ENCODE measurements around the gene GAPDHS. TPM values are rescaled to one million over a fixed set of nuclear protein-coding genes. Genes with fewer than 3 reads are reported as not detected.
A peak's percentile ranks its signal among the peaks of the same experiment; 100 is the strongest.

Gene GAPDHS
- total and polyA plus RNA-seq, 2 donors from 2014 or later: not detected

GRCh38 chr19:35508129-35508528 is 25.1 kb upstream of the GAPDHS start:
- FAIRE-seq: no peak
- Histone ChIP-seq H3K36me3 (ENCODE audit: control insufficient read depth in 2 of 3, insufficient read depth in 3 of 3, low read length in 3 of 3) (no peaks in the 10 kb centered on the region), H3K4me3 (ENCODE audit: low read length in 3 of 3) (no peak overlapping the region), H3K27me3 (ENCODE audit: control insufficient read depth, insufficient read depth, low read length) (no peaks in the 10 kb centered on the region), H3K4me1 (ENCODE audit: control insufficient read depth in 2 of 3, insufficient read depth in 2 of 3, low read depth in 1 of 3, low read length in 3 of 3) (peaks cover 0 to 7% (median 0%) of the 10 kb centered on the region in 3 donors), H3K27ac (ENCODE audit: low read depth in 2 of 2, low read length in 2 of 2) (no peak overlapping the region), H3K9ac (ENCODE audit: low read length in 3 of 3) (no peak overlapping the region), H3K9me3 (ENCODE audit: control insufficient read depth in 2 of 3, insufficient read depth in 1 of 3, low read length in 3 of 3) (no peaks in the 10 kb centered on the region)
- intact Hi-C loops (cut with DNase I): no loop called here
- no peak for DNase-seq
- no peak for TF ChIP-seq CTCF (IDR thresholded peaks at IDR 0.05; ENCODE audit: borderline replicate concordance, extremely low read depth, insufficient read depth)

- Histone ChIP-seq H3K27ac (ENCODE audit: low read depth in 2 of 2, low read length in 2 of 2) (no peak overlapping the region), H3K4me1 (ENCODE audit: control insufficient read depth in 2 of 3, insufficient read depth in 2 of 3, low read depth in 1 of 3, low read length in 3 of 3) (peaks cover 0 to 7% (median 0%) of the 10 kb centered on the region in 3 donors), H3K4me3 (ENCODE audit: low read length in 3 of 3) (peak overlapping the region; percentile 69 to 78 (median 69)), H3K9me3 (ENCODE audit: control insufficient read depth in 2 of 3, insufficient read depth in 1 of 3, low read length in 3 of 3) (no peaks in the 10 kb centered on the region), H3K27me3 (ENCODE audit: control insufficient read depth, insufficient read depth, low read length) (no peaks in the 10 kb centered on the region), H3K9ac (ENCODE audit: low read length in 3 of 3) (peak overlapping the region; percentile 37 to 83 (median 68)), H3K36me3 (ENCODE audit: control insufficient read depth in 2 of 3, insufficient read depth in 3 of 3, low read length in 3 of 3) (no peaks in the 10 kb centered on the region)
- FAIRE-seq (no peak), DNase-seq (peak; percentile 64 to 86 (median 70))
- intact Hi-C loops (cut with DNase I): no loop called here
- TF ChIP-seq CTCF (IDR thresholded peaks at IDR 0.05; ENCODE audit: borderline replicate concordance, extremely low read depth, insufficient read depth): no peak
These were observed 24.1 kb upstream of the GAPDHS start for GRCh38 chr19:35509018-35509652.

- H3K36me3 ChIP-seq (ENCODE audit: control insufficient read depth in 2 of 3, insufficient read depth in 3 of 3, low read length in 3 of 3): no peaks in the 10 kb centered on the region
- peaks cover 0 to 7% (median 0%) of the 10 kb centered on the region in 3 donors for H3K4me1 ChIP-seq (ENCODE audit: control insufficient read depth in 2 of 3, insufficient read depth in 2 of 3, low read depth in 1 of 3, low read length in 3 of 3)
- peak overlapping the region; percentile 56 to 86 for H3K27ac ChIP-seq (ENCODE audit: low read depth in 2 of 2, low read length in 2 of 2)
- DNase-seq (peak; percentile 93 to 96 (median 93)), FAIRE-seq (no peak)
- peak overlapping the region; percentile 55 to 83 (median 83) for H3K9ac ChIP-seq (ENCODE audit: low read length in 3 of 3)
- intact Hi-C loops (cut with DNase I): no loop called here
- no peaks in the 10 kb centered on the region for H3K9me3 ChIP-seq (ENCODE audit: control insufficient read depth in 2 of 3, insufficient read depth in 1 of 3, low read length in 3 of 3)
- no peaks in the 10 kb centered on the region for H3K27me3 ChIP-seq (ENCODE audit: control insufficient read depth, insufficient read depth, low read length)
- peak overlapping the region; percentile 69 to 78 (median 69) for H3K4me3 ChIP-seq (ENCODE audit: low read length in 3 of 3)
- TF ChIP-seq CTCF (IDR thresholded peaks at IDR 0.05; ENCODE audit: borderline replicate concordance, extremely low read depth, insufficient read depth): peak; percentile 81
These were observed 23.2 kb upstream of the GAPDHS start for GRCh38 chr19:35509861-35510625.

All from kidney (tissue), 14 donors.